ENCODE data around the gene NEB. TPM values are rescaled to one million over a fixed set of nuclear protein-coding genes. Genes with fewer than 3 reads are reported as not detected.

NEB gene
- total and polyA plus RNA-seq, 12 donors: 3.0 to 32.5 (median 7.6) TPM

DNA sequence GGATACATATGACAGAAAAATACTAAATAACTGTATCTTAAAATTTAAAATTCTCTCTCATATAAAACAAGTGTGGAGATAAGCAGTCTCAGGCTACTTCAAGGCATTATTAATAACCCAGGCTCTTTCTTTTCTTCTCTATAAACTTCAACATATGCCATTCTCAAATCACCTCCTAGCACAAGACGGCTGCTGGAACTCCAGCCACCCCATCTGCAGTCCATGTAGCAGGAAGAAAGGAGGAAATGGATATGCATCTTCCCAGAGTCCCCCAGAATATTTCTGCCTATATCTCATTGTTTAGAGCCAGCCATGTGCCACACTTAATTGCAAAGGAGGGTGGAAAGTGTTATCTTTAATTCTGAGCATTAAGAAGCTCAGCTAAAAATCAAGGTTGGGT is 35.3 kb upstream of the NEB start:
- TF ChIP-seq POLR2A (IDR thresholded peaks at IDR 0.05): no peak
- TF ChIP-seq, protein P1, sequence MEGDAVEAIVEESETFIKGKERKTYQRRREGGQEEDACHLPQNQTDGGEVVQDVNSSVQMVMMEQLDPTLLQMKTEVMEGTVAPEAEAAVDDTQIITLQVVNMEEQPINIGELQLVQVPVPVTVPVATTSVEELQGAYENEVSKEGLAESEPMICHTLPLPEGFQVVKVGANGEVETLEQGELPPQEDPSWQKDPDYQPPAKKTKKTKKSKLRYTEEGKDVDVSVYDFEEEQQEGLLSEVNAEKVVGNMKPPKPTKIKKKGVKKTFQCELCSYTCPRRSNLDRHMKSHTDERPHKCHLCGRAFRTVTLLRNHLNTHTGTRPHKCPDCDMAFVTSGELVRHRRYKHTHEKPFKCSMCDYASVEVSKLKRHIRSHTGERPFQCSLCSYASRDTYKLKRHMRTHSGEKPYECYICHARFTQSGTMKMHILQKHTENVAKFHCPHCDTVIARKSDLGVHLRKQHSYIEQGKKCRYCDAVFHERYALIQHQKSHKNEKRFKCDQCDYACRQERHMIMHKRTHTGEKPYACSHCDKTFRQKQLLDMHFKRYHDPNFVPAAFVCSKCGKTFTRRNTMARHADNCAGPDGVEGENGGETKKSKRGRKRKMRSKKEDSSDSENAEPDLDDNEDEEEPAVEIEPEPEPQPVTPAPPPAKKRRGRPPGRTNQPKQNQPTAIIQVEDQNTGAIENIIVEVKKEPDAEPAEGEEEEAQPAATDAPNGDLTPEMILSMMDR (IDR thresholded peaks at IDR 0.05): no peak
- no peak overlapping the region for H3K27ac ChIP-seq
- H3K4me3 ChIP-seq: no peak overlapping the region
- H3K4me1 ChIP-seq (replicated peaks in 1 of 2): peaks cover 1 to 10% of the 10 kb centered on the region in 2 donors
- no peaks in the 10 kb centered on the region for H3K27me3 ChIP-seq
- no peaks in the 10 kb centered on the region for H3K9me3 ChIP-seq (replicated peaks in 1 of 3)
- no peak for DNase-seq
- intact Hi-C loops (cut with DNase I): no loop called here
- peaks cover 0 to 4% of the 10 kb centered on the region in 2 donors for H3K36me3 ChIP-seq (replicated peaks in 1 of 2)
- WGBS, 4 donors: 96 to 100% (median 97%) methylated on average over 1 of the region's 1 CpG

DNA sequence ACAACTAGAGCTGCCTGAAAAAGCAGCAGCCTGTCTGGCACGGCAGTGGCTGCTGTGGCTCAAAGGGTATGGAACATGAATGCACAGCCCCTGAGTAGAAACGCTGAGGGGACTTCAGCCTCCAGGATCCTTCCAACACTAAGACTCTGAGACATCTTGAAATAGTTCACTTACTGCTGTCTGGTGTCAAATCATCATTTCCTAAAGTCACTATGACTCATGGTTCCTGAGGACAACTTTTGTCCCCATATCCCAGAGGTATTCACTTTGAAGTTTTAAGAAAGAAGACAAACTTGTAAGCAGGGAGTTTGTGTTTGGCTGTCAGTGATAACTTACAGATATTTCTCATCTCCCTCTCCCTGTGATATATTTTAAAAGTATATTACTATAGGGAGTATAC is 33.3 kb upstream of the NEB start:
- peaks cover 0 to 8% of the 10 kb centered on the region in 2 donors for H3K4me1 ChIP-seq (replicated peaks in 1 of 2)
- H3K27me3 ChIP-seq: no peaks in the 10 kb centered on the region
- no peak for TF ChIP-seq POLR2A (IDR thresholded peaks at IDR 0.05)
- TF ChIP-seq, protein P1 (IDR thresholded peaks at IDR 0.05): no peak
- peaks cover 0 to 4% of the 10 kb centered on the region in 2 donors for H3K36me3 ChIP-seq (replicated peaks in 1 of 2)
- WGBS, 4 donors: 59 to 81% (median 75%) methylated on average over 2 of the region's 2 CpGs
- no peak overlapping the region for H3K27ac ChIP-seq
- H3K4me3 ChIP-seq: no peak overlapping the region
- DNase-seq: no peak
- intact Hi-C loops (cut with DNase I): no loop called here
- H3K9me3 ChIP-seq (replicated peaks in 1 of 3): no peaks in the 10 kb centered on the region

GRCh38 chr2:151766437-151767153 is 32.3 kb upstream of the NEB start:
- H3K27ac ChIP-seq: no peak overlapping the region
- H3K36me3 ChIP-seq (replicated peaks in 1 of 2): peaks cover 0 to 4% of the 10 kb centered on the region in 2 donors
- WGBS, 4 donors: 74 to 95% (median 77%) methylated on average over 3 to 4 of the region's 4 CpGs
- no peaks in the 10 kb centered on the region for H3K9me3 ChIP-seq (replicated peaks in 1 of 3)
- intact Hi-C loops (cut with DNase I): no loop called here
- no peak overlapping the region for H3K4me3 ChIP-seq
- peaks cover 0 to 8% of the 10 kb centered on the region in 2 donors for H3K4me1 ChIP-seq (replicated peaks in 1 of 2)
- H3K27me3 ChIP-seq: no peaks in the 10 kb centered on the region
- TF ChIP-seq, protein P1 (IDR thresholded peaks at IDR 0.05): no peak
- TF ChIP-seq POLR2A (IDR thresholded peaks at IDR 0.05): no peak
- no peak for DNase-seq

GRCh38 chr2:151765760-151766410 is 31.6 kb upstream of the NEB start:
- intact Hi-C loops (cut with DNase I): no loop called here
- 87 to 92% (median 91%) methylated on average over 10 of the region's 10 CpGs for WGBS, 4 donors
- no peak for DNase-seq
- TF ChIP-seq, protein P1 (IDR thresholded peaks at IDR 0.05): no peak
- no peak for TF ChIP-seq POLR2A (IDR thresholded peaks at IDR 0.05)
- H3K27ac ChIP-seq: no peak overlapping the region
- peaks cover 0 to 4% of the 10 kb centered on the region in 2 donors for H3K36me3 ChIP-seq (replicated peaks in 1 of 2)
- peaks cover 0 to 8% of the 10 kb centered on the region in 2 donors for H3K4me1 ChIP-seq (replicated peaks in 1 of 2)
- no peaks in the 10 kb centered on the region for H3K27me3 ChIP-seq
- H3K9me3 ChIP-seq (replicated peaks in 1 of 3): no peaks in the 10 kb centered on the region
- no peak overlapping the region for H3K4me3 ChIP-seq
